ENCODE measurements around the gene PKD2L1. TPM values are rescaled to one million over a fixed set of nuclear protein-coding genes. Genes with fewer than 3 reads are reported as not detected.
A peak's percentile ranks its signal among the peaks of the same experiment; 100 is the strongest.
"Not testable (repeated sequence)": the region's sequence is repeated elsewhere in the genome, so short reads cannot be mapped to it uniquely, and the experiment has no call there.

The PKD2L1 gene
- not detected in 2 replicates for total RNA-seq (2014; rRNA removed; shearing (Covaris generic); ENCODE audit: low replicate concordance)

- no peak for DNase-seq
- no peaks in the 10 kb centered on the region for H3K9me3 ChIP-seq
- H3K36me3 ChIP-seq = no peaks in the 10 kb centered on the region
- H3K27me3 ChIP-seq = peaks cover 26% of the 10 kb centered on the region
- no peak within 1 kb of the TSS for H3K4me3 ChIP-seq
These were observed at the start of gene PKD2L1 for GRCh38 chr10:100330079-100330478. PKD2L1 (minus strand) TSS chr10:100330228; CDS start chr10:100330103, 125 bp downstream.

- DNase-seq = no peak
- no peak overlapping the region for H3K4me3 ChIP-seq
- no peaks in the 10 kb centered on the region for H3K27me3 ChIP-seq
- H3K36me3 ChIP-seq = no peaks in the 10 kb centered on the region
- H3K9me3 ChIP-seq = no peaks in the 10 kb centered on the region
These were observed 47.8 kb upstream of the PKD2L1 start for GRCh38 chr10:100377830-100378229.

- H3K36me3 ChIP-seq, H3K9me3 ChIP-seq, H3K27me3 ChIP-seq, H3K4me3 ChIP-seq, DNase-seq: not testable (repeated sequence)
These were observed 46.6 kb upstream of the PKD2L1 start for GRCh38 chr10:100376656-100377055.

GRCh38 chr10:100374677-100375353 is 44.8 kb upstream of the PKD2L1 start:
- not testable (repeated sequence) for H3K9me3 ChIP-seq, DNase-seq, H3K36me3 ChIP-seq, H3K27me3 ChIP-seq
- H3K4me3 ChIP-seq = peak overlapping the region; percentile 57

GRCh38 chr10:100374200-100374655 is 44.2 kb upstream of the PKD2L1 start:
- Histone ChIP-seq H3K36me3 (no peaks in the 10 kb centered on the region), H3K4me3 (peak overlapping the region; percentile 57), H3K27me3 (no peaks in the 10 kb centered on the region), H3K9me3 (no peaks in the 10 kb centered on the region)
- DNase-seq = no peak

- peak overlapping the region; percentile 57 for H3K4me3 ChIP-seq
- no peaks in the 10 kb centered on the region for H3K36me3 ChIP-seq
- no peaks in the 10 kb centered on the region for H3K27me3 ChIP-seq
- no peaks in the 10 kb centered on the region for H3K9me3 ChIP-seq
- peak; percentile 100 for DNase-seq
These were observed 43.5 kb upstream of the PKD2L1 start for GRCh38 chr10:100373298-100374199.

GRCh38 chr10:100372415-100373297 is 42.6 kb upstream of the PKD2L1 start:
- no peaks in the 10 kb centered on the region for H3K27me3 ChIP-seq
- DNase-seq = no peak
- no peaks in the 10 kb centered on the region for H3K9me3 ChIP-seq
- no peaks in the 10 kb centered on the region for H3K36me3 ChIP-seq
- H3K4me3 ChIP-seq = peak overlapping the region; percentile 39

- no peak overlapping the region for H3K4me3 ChIP-seq
These were observed 41.5 kb upstream of the PKD2L1 start for GRCh38 chr10:100371482-100372027.

GRCh38 chr10:100370714-100371481 is 40.9 kb upstream of the PKD2L1 start:
- DNase-seq = peak; percentile 95
- Histone ChIP-seq H3K4me3 (no peak overlapping the region), H3K27me3 (no peaks in the 10 kb centered on the region), H3K36me3 (no peaks in the 10 kb centered on the region), H3K9me3 (no peaks in the 10 kb centered on the region)

More at GRCh38 chr10:100371482-100372027, 41.5 kb upstream of the PKD2L1 start:
- Histone ChIP-seq H3K36me3 (no peaks in the 10 kb centered on the region), H3K9me3 (no peaks in the 10 kb centered on the region), H3K27me3 (no peaks in the 10 kb centered on the region)
- no peak for DNase-seq

GRCh38 chr10:100368721-100369120 is 38.7 kb upstream of the PKD2L1 start:
- Histone ChIP-seq H3K27me3 (no peaks in the 10 kb centered on the region), H3K4me3 (no peak overlapping the region), H3K36me3 (no peaks in the 10 kb centered on the region), H3K9me3 (no peaks in the 10 kb centered on the region)
- no peak for DNase-seq

GRCh38 chr10:100364735-100365391 is 34.8 kb upstream of the PKD2L1 start:
- H3K4me3 ChIP-seq = no peak overlapping the region
- peak; percentile 83 for DNase-seq
- peaks cover 4% of the 10 kb centered on the region; the same call in 1 of the 2 replicates for H3K36me3 ChIP-seq
- H3K9me3 ChIP-seq = no peaks in the 10 kb centered on the region
- no peaks in the 10 kb centered on the region for H3K27me3 ChIP-seq

GRCh38 chr10:100364175-100364574 is 34.1 kb upstream of the PKD2L1 start:
- no peak for DNase-seq
- Histone ChIP-seq H3K4me3 (no peak overlapping the region), H3K9me3 (no peaks in the 10 kb centered on the region), H3K27me3 (no peaks in the 10 kb centered on the region), H3K36me3 (peaks cover 4% of the 10 kb centered on the region; the same call in 1 of the 2 replicates)

GRCh38 chr10:100362570-100363496 is 32.8 kb upstream of the PKD2L1 start:
- H3K9me3 ChIP-seq = no peaks in the 10 kb centered on the region
- peaks cover 7% of the 10 kb centered on the region; the same call in 1 of the 2 replicates for H3K36me3 ChIP-seq
- no peak overlapping the region for H3K4me3 ChIP-seq
- H3K27me3 ChIP-seq = no peaks in the 10 kb centered on the region
- DNase-seq = no peak

GRCh38 chr10:100360234-100360633 is 30.2 kb upstream of the PKD2L1 start:
- no peak overlapping the region for H3K4me3 ChIP-seq
- no peaks in the 10 kb centered on the region for H3K9me3 ChIP-seq
- peaks cover 10% of the 10 kb centered on the region; the same call in 1 of the 2 replicates for H3K36me3 ChIP-seq
- H3K27me3 ChIP-seq = no peaks in the 10 kb centered on the region
- no peak for DNase-seq
